Activated CD8-positive, alpha-beta T cell treated with anti-CD3 and anti-CD28 coated beads for 36 hours (primary cell): ENCODE measurements around the gene CYP2J2. TPM values are rescaled to one million over a fixed set of nuclear protein-coding genes. Genes with fewer than 3 reads are reported as not detected.
A peak's percentile ranks its signal among the peaks of the same experiment; 100 is the strongest.

Source experiments
- ATAC-seq: fragments of 200-7000 bp; cut with Tn5 transposase; one replicate; pipeline ENCODE4 v1.10.0; 2021; ENCODE audit warnings: mild to moderate bottlenecking, moderate library complexity
- CTCF ChIA-PET: fragments of 350-600 bp; sonication (Branson Sonifier 250); formaldehyde crosslinking; loops from one replicate; lab custom pipeline; 2021; ENCODE audit warnings: antibody characterized with exemption; lab: Charles Lee
- POLR2A ChIA-PET: fragments of 350-600 bp; sonication (Branson Sonifier 250); formaldehyde crosslinking; loops from one replicate; lab custom pipeline; 2021; ENCODE audit warnings: antibody characterized with exemption; lab: Charles Lee
- DNase-seq: peaks from one replicate; pipeline ENCODE4 v3.0.0-alpha.2; 2020
- H3K27ac Mint-ChIP-seq: one replicate; pipeline ENCODE4 v1.8.0; 2021; ENCODE audit warnings: mild to moderate bottlenecking, mixed read lengths
- H3K27me3 Mint-ChIP-seq: one replicate; pipeline ENCODE4 v1.8.0; 2021; ENCODE audit warnings: mixed read lengths
- H3K36me3 Mint-ChIP-seq: one replicate; pipeline ENCODE4 v1.8.0; 2021; ENCODE audit warnings: low read depth, mixed read lengths
- H3K4me1 Mint-ChIP-seq: one replicate; pipeline ENCODE4 v1.8.0; 2021; ENCODE audit warnings: low read depth, mixed read lengths
- H3K4me3 Mint-ChIP-seq: one replicate; pipeline ENCODE4 v1.8.0; 2021; ENCODE audit warnings: mild to moderate bottlenecking, moderate library complexity, mixed read lengths
- H3K9me3 Mint-ChIP-seq: one replicate; pipeline ENCODE4 v1.8.0; 2021; ENCODE audit warnings: mixed read lengths
- CTCF ChIP-seq: fragments of 200-600 bp; IDR thresholded peaks from one replicate; pipeline ENCODE4 v1.8.0; 2022; ENCODE audit warnings: antibody characterized with exemption, mild to moderate bottlenecking
- intact Hi-C: fragments of 100-400 bp; cut with micrococcal nuclease; formaldehyde crosslinking; loops from one replicate; pipeline ENCODE4 v1.10.0; 2022
- total RNA-seq, 2 experiments: library from RNA; stranded (reverse); gene quantifications; one replicate each; pipeline ENCODE4 v1.2.3, GENCODE V29; 2021

The CYP2J2 gene
- total RNA-seq, 2 experiments from 2014 or later, result 0.83 to 1.4 TPM

GRCh38 chr1:59948990-59949389, 22.4 kb upstream of the CYP2J2 start:
- POLR2A ChIA-PET, result interaction anchor here (0.6 kb wide), 1 partner anchor 142 kb away, joined by 3 read pairs; no protein-coding TSS in a partner anchor
- DNase-seq, result no peak
- H3K4me1 Mint-ChIP-seq, result no peaks in the 10 kb centered on the region
- intact Hi-C loops, result loop anchor here (5.0 kb wide), 1 partner anchor 47 kb away; no protein-coding TSS in a partner anchor
- H3K36me3 Mint-ChIP-seq, result no peaks in the 10 kb centered on the region
- no peak for TF ChIP-seq CTCF
- ATAC-seq, result no peak
- CTCF ChIA-PET, result interaction anchor here (0.9 to 3.1 kb wide), 3 partner anchors 12 to 69 kb away, joined by 3 to 18 read pairs (median 3); no protein-coding TSS in a partner anchor
- H3K27ac Mint-ChIP-seq, result no peak overlapping the region
- H3K27me3 Mint-ChIP-seq, result peaks cover 3% of the 10 kb centered on the region
- no peaks in the 10 kb centered on the region for H3K9me3 Mint-ChIP-seq
- no peak overlapping the region for H3K4me3 Mint-ChIP-seq

GRCh38 chr1:59947047-59947938, 20.7 kb upstream of the CYP2J2 start:
- ATAC-seq (peak; percentile 93), DNase-seq (peak; percentile 66)
- POLR2A ChIA-PET, result interaction anchor here (0.6 to 1.1 kb wide), 2 partner anchors 47 to 655 kb away, joined by 3 to 4 read pairs; no protein-coding TSS in a partner anchor
- Mint-ChIP-seq H3K36me3 (no peaks in the 10 kb centered on the region), H3K9me3 (no peaks in the 10 kb centered on the region), H3K27me3 (peaks cover 2% of the 10 kb centered on the region), H3K27ac (no peak overlapping the region), H3K4me1 (no peaks in the 10 kb centered on the region), H3K4me3 (no peak overlapping the region)
- intact Hi-C loops, result loop anchor here (1.0 to 5.0 kb wide), 2 partner anchors 45 to 68 kb away; no protein-coding TSS in a partner anchor
- CTCF ChIA-PET, result interaction anchor here (0.6 to 7.5 kb wide), 45 partner anchors 10 to 639 kb away, joined by 3 to 131 read pairs (median 4); partner anchors contain the start of gene CYP2J2
- TF ChIP-seq CTCF, result peak; percentile 75

- Mint-ChIP-seq H3K4me1 (no peaks in the 10 kb centered on the region), H3K27ac (no peak overlapping the region), H3K27me3 (peaks cover 2% of the 10 kb centered on the region), H3K9me3 (no peaks in the 10 kb centered on the region), H3K4me3 (no peak overlapping the region), H3K36me3 (no peaks in the 10 kb centered on the region)
- no peak for DNase-seq
- TF ChIP-seq CTCF, result no peak
- no peak for ATAC-seq
- intact Hi-C loops, result loop anchor here (5.0 kb wide), 1 partner anchor 43 kb away; no protein-coding TSS in a partner anchor
- POLR2A ChIA-PET, result no interaction called here
- CTCF ChIA-PET, result interaction anchor here (2.1 to 7.5 kb wide), 6 partner anchors 17 to 66 kb away, joined by 8 to 131 read pairs (median 14); no protein-coding TSS in a partner anchor
Observed at GRCh38 chr1:59945790-59946189, 19.2 kb upstream of the CYP2J2 start.

- DNase-seq (no peak), ATAC-seq (no peak)
- peaks cover 4% of the 10 kb centered on the region for H3K27me3 Mint-ChIP-seq
- no peaks in the 10 kb centered on the region for H3K36me3 Mint-ChIP-seq
- TF ChIP-seq CTCF, result no peak
- intact Hi-C loops, result no loop called here
- no peak overlapping the region for H3K4me3 Mint-ChIP-seq
- CTCF ChIA-PET, result interaction anchor here (1.8 kb wide), 1 partner anchor 31 kb away, joined by 7 read pairs; no protein-coding TSS in a partner anchor
- peaks cover 5% of the 10 kb centered on the region for H3K9me3 Mint-ChIP-seq
- H3K27ac Mint-ChIP-seq, result no peak overlapping the region
- POLR2A ChIA-PET, result interaction anchor here (1.0 kb wide), 1 partner anchor 61 kb away, joined by 3 read pairs; no protein-coding TSS in a partner anchor
- H3K4me1 Mint-ChIP-seq, result no peaks in the 10 kb centered on the region
Observed at GRCh38 chr1:59939393-59939792, 12.8 kb upstream of the CYP2J2 start.
